GM19043 (cell line): ENCODE measurements around the gene ZNF609.

Experiments
- ATAC-seq: cut with Tn5 transposase; IDR thresholded peaks from one replicate; pipeline ENCODE4 v1.9.1; 2021; ENCODE audit warnings: low read depth; ENCODE audit not compliant: unreplicated experiment

ZNF609 gene

DNA sequence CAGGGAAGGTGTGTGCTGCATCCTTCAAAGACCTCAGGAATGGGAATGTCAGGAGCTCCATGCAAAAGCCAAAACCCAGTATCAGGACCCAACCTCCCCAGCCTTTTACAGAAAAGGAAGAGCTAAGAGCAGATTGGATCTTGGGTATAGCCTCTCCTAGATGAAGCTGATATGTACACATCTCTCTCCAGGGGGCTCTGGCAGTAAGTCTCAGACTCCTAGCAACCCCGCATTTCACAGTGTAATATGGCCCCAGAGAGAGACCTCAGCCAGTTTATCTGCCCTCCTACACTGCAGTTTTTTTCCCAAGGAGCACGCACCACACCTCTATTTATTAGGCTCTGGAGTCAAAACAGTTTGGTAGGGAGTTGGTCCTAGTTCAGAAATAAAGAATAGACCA is 226.8 kb downstream of the ZNF609 start:
- no peak for ATAC-seq

DNA sequence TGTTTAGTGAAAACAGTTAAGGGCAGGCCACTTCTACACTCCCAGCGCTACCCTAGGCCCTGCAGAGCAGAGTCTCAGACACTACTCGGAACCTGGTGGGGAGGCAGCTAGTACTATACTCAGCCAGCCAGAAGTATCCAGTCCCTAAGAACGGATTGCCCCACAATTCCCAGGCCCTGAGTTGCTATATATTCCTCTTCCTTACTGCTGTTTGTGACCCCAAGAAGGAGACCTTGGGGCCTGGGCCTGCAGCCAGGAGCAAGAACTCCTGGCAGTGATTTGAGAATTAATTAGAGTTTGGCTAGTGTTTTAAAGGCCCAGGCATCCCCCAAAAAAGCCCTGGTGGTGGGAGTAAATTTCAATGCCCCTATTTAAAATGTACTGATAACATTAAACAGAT is 227.3 kb downstream of the ZNF609 start:
- no peak for ATAC-seq

DNA sequence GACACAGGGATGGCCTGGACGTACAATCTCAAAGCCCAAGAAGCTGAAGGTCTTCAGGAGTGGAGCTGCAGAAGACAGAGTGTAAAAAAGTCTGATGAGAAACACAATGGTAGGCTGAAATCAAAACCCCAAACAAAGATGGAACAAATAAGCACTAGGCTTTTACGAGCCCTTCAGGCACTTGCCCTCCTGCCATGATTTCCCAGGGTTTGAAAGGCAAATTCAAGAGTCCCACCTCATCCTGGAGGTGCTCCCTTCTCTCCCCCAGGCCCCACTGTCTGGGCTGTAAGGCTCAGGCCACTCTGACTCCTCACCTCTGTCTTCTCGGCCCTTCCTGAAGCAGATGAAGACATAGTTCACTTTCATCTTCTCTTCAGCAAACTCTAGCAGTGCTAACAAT is 228.4 kb downstream of the ZNF609 start:
- no peak for ATAC-seq

DNA sequence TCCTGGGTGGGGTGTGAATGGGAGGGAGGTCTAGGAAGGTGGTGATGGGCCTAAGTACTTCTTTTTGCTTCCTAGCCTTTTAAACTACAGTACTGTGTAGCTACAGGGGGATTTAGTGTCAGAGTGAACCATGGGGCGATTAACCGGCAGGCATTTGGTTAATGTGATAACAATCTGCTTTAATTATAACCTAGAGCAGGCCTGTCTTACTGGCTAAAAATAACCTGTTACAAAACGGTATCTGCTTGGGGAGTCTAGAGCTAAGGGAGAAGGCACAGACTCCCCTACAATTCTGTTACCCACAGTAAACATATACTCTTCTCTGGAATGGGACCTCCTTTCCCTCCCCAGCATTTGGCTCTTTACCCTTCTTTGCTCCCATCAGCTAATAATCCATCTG is 229.6 kb downstream of the ZNF609 start:
- ATAC-seq: no peak

DNA sequence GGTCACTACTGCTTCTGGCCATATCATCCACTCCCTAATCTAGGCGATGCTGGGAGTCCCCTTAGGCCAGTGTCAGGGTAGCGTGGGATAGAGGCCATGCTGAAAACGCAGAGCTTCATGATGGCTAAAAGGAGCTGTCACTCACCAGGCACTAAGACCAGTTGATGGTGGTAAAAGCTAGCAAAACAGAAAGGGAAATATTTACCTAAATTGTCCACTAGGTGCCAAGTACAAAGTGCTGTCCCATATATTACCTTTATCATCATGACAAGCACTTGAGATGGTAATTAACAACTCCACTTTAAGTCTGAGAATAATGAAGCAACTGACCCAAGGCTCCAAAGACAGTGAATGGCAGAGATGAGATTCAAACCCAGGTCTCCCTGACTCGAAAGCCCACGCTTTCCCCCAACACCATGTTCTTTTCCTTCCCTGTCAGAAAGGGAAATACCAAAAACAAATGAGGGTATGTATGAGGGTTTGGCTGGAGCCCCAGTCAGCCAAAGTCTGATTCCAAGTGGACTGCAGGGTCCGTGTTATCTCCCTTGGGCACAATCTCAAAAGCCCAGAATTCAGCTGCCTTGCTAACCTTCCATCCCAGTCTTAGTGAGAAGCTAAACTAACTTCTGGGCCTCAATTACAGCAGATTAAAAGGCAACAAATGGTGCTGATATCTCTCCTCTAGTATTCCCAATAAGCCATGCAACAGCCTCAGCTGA is 230.4 kb downstream of the ZNF609 start:
- no peak for ATAC-seq

DNA sequence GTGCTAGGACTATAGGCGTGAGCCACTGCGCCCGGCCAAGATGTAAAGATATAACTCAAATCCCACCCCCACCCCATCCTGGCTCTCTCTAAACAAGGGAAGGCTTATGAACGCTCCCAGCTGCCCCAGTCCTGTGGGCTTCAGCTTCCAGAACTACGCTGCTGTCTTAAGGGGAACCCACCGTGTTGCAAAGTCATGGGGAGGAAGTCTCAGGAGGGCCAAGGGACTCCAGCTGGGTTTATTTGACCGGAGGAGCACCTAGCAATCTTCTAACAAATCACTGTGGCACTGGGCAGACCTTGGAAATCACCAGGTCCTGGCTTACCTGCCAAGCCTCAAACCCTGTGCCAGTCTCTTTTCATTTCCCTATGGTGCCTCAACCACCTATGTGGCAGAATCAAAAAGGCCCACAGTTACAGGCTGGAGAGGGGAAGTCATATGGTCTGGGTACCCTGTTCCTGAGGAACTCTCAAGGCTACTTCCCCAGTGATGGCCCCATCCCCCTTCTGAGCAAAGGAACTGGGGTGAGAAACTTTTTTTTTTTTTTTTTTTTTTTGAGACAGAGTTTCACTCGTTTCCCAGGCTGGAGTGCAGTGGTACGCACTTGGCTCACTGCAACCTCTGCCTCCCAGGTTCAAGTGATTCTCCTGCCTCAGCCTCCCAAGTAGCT is 231.7 kb downstream of the ZNF609 start:
- ATAC-seq: no peak

DNA sequence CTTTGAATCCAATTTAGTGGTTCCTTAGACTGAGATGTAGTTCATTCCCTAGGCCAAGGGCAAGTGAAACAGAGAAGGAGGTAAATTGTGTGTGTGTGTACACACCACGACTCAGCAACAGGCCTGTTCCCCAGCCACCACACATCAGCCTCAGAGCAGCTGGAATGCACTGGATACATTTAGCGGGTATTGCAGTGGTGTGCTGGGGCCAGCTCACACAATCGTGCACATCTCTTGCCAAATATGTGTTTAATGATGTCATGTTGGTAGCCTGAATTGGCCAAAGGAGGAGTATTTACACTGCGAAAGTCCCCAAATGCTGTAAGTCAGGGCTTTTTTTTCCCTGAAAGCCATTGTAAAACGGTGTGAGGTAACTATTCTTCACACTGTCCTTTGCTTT is 232.8 kb downstream of the ZNF609 start:
- no peak for ATAC-seq

DNA sequence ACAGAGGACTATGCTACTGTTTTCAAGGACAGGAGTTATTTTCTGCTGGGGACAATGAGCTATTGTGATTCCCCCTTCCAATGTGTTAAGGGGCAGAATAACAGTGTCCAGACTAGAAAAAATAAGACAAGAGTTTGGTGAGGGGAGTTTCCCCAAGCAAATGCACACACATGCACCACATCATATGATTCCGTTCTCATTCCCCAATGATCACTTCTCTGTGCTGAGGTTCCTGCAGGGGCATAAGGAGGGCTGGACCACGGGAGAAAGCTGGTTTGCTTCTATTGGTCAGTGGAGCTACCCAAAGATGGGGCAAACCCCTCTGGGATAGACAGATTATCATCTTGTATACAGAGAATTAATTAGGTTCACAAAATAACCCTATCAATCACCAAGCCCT is 234.4 kb downstream of the ZNF609 start:
- no peak for ATAC-seq

DNA sequence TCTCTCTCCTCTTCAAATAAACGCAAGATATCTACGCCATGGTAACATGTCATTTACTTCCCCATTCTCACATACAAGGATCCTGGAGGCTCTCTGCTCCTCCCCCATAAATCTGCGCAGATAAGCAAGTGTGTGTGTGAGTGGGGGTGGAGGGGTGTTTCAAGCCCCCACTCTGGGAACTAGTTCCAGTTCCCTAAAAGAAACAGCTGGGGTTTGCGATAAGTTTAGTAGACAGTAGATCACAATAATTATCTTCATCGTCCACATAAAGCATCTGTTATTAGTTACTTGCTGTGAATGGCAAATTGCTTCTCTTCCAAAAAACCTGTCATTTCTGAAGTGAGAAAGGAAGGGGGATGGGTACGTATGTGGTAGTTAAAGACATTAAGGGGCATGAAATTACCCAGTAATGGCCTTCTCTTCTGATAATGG is 235.2 kb downstream of the ZNF609 start:
- ATAC-seq: no peak

DNA sequence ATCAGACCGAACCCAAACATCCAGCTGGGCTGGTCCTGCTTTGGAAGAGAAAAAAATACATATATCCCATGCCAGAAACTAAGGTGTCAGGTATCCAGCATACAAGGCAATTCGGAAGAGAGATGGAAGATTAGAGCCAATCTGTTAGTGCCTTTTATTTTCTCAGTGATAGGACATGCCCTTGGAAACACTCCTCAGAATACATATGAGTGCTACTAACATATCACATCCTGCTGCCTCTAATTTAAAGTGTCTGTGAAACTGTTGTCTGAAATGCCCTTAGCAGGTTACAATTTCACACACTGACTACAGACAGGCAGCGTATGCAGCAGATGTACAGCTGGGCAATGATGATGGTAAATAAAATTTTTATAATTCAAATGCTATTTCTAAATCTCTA is 236.1 kb downstream of the ZNF609 start:
- ATAC-seq: no peak

DNA sequence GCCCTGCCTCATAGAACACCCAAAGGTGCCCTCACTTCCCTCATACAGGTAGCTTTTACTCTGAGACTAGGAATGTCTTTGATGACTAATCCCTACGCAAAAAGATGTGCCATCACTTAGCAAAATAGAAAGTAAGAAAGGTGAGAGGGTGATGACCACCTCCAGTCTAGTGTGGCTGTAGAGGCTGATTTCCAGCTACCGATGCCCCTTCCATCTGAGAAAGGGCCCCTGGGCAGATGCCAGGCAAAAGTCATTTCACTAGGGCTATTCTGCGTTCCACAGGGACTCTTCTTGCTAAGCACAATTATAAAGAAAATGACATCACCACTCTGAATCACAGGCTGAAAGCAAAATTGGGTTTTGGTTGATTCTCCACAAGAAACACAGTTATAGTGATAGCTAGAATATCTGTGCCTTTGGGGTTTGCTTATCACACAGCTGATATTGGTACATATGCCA is 237.6 kb downstream of the ZNF609 start:
- no peak for ATAC-seq

DNA sequence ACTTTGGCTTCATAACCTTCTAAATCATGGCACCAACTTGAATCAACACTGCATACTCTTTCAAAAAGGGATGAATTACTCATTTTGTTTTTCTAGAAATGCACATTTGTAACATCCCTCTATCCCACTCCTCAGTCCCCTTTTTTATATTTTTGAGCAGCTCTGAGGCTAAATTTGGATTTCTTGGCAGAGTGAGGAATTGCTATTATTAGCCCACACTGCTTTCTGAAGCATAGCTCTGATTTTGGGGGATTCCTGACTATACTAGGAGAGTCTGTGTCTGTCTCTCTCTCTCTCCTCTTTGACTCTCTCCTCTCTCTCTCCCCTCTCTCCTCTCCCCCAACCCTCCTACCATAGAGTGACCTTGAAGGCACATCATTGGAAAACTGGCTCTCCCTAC is 238.4 kb downstream of the ZNF609 start:
- ATAC-seq: no peak

DNA sequence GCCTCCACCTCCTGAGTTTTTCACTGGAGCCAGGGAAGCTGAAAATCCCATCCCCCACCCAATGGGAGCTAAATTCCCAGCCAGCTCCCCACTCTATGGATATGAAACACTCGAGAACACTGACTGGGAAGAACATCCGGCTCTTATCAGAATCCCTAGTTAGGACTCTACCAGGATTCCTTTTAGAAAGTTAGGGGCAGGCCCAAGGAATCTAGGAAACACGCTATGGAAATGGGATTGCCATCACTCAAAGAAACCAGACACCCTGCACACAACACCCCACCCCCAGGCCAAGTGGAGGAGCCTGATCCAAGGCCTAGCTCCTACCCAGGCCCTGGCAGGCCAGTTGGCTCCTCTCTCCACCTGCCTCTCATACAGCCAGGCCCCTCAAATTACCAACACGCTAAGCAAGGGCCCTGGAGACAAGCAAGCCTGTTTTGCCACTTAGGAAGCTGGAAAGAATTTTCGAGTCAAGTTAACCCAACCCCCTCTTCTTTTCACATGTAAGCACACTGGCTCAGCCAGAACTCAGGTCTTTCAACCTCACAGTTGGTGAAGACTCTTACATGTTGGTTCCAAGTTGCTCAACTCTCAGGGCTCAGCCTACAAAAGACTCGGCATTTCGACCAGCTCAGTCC is 239.5 kb downstream of the ZNF609 start:
- no peak for ATAC-seq

DNA sequence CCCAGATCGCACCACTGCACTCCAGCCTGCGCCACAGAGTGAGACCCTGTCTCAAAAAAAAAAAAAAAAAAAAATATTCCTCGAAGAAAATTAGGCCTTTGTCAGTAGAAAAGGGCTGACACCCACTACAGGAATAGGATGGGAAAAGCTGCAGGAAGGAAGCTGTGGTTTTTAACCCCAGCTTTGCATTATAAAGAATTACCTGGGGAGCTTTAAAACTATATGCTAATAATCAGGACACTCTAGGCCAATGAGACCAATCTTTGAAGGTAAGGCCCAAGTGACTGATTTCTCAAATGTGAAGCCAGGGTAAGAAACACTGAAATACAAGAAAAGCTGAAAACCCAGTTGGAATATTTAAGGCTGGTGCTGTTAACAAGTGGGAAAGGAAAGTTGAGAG is 240.7 kb downstream of the ZNF609 start:
- no peak for ATAC-seq

DNA sequence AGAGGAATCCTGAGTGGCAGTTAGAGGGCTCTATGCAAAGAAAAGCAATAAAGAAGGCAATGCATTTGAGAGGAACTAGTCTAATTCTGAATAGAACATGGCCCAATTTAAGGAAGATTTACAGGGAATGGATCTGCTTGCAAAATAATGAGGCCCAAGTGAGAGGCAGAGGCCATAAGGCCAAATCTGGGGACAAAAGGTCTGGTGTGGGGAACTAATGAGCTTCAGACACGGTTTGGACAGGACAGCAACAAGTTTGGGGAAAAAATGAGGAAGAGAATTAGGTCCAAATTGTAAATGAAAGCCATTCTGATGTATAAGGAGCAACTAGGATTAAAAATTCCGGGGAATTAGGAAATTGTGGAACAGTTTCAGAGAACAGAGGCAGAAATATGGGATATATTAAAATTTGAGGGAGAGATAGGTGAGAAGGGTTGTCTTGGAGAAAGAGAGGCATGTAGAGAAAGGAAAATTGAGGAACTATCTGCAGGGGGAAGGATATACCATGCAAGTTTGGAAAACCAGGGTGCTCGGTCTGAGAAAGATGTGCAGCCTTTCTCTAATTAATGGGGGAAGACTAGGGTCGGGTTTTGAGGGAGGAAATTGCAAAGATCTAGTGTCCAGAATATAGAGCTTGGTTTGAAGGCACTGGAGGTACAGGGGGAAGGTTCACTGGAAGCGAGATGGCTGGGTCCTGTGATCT is 241.3 kb downstream of the ZNF609 start:
- no peak for ATAC-seq

DNA sequence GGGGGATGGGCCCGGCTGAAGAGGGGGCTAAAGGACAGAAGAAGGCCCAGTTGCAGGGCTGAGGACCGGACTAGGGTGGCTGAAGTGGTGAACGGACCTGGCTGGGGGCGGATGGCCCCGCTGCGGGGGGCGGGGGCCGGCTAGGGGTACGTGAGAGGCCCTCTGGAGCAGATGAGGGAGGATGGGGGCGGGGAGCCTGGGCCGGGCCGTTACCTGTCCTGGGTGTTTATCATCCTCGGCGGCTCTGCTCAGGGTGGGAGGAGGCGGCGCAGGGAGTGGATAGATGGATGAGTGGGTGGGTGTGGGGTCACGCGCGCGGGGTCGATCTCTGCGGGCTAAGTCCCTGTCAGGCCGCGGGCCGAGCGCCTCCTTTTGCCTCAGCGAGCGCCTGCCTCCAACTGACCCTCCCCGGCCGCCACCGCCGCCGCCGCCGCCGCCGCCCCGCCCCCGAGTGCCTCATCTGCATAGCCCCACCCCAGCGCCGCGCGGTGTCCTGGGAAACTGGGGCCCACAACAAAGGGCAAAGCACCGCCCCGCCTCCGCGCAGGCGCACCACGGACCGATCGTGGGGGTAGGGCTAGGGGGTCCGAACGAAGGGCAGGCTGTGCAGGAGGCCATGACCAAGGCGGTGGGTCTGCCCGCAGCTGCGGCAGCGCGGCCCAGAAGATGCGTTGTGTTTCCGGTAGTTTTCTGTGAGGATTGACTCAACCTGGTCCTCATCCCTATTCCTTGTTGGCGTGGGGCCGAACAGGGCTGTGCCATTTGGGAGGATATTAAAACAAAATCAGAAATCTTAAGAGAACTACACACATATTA is 242.6 kb downstream of the ZNF609 start:
- ATAC-seq: peak; percentile 87

DNA sequence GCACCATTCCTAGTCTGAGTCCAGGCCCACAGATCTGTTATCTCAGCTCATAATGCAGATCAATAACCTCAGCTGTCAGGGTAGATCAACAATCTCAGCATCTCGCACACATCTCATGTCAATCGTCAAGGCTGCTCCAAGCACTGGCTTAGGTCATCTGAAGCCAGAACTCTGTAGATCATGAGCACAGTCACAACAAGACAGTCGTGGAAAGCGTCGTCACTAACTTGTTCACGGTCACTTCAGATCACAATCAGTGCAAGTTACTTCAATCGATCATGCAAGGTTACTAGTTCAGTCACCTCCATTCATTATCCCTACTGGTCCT is 243.2 kb downstream of the ZNF609 start:
- ATAC-seq: no peak

DNA sequence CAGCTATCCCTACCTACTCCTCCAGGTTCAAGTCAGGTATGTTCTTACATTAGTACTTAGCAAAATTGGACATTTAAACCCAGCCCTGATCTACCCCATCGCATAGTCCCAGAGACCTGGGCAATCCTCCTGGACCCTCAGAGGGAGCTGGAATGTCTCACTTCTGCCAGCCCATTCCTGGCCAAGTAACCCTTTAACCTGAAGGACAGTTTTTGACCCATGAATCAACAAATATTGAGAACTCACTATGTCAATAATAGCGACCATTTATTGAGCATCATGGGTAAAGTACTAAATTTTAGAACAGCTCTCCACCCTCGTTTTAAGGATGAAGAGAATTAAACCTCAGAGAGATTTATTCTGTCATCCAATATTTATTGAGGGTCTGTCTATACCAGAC is 244.6 kb downstream of the ZNF609 start:
- no peak for ATAC-seq

DNA sequence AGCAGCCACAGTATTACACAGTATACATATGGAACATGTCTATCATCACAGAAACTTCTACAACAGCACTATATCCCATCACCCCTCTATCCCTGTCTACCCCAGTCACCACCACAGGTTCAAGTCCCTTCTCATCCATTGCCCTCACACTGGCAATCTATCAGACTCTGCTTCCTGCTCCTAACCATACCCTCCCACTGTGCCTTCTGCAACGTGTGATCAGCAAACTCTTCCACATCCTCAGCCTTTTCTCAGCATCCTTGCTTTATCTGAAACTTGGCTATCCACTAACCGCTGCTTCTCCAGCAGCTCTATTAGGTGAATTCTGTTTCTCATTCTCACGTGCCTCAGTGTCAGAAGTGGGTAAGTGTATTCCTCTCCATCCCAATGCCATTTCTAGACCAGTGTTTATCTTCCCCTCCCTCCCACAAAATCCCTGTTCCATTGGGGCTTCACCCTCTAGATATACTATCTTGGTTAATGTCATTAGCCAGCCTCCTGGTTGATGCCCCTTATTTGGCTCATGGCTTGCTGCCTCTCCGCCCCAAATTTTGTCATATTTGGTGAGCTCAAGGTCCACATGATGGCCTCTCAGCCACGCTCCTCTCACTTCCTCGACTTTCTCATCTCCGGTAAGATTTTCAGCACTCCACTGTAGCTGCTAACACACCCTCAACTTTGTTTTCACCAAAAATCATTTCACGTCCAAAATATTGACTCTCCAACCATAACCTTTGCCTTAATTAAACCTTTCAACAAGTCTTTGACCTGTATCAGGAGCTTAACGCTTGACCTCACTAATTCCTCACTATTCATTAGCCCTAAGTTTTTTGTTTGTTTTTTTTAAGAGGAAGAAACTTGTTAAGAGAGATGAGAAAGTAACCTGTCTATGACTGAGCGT is 245.9 kb downstream of the ZNF609 start:
- ATAC-seq: no peak
